Gastroesophageal sphincter (tissue), 4 donors: ENCODE data around the gene FBH1. TPM values are rescaled to one million over a fixed set of nuclear protein-coding genes. Genes with fewer than 3 reads are reported as not detected.

Experiments
- ATAC-seq: fragments of 150-250 bp; one replicate; pipeline ENCODE4 v1.9.1; 2016; ENCODE audit warnings: mild to moderate bottlenecking, moderate library complexity
- H3K27ac ChIP-seq, 4 donors: fragments of 200-600 bp; sonication (generic) in 3 of 4; 1 replicate in 3 of 4; 2 replicates in 1 of 4; pipeline ENCODE4 v1.5.1; 2016 to 2019
- H3K27me3 ChIP-seq: fragments of 200-600 bp; sonication (generic); one replicate; pipeline ENCODE4 v1.5.1; 2019
- H3K36me3 ChIP-seq, 2 donors: fragments of 200-600 bp; sonication (generic); one replicate each; pipeline ENCODE4 v1.5.1; 2019; ENCODE audit warnings: control low read depth in 1 of 2
- H3K4me1 ChIP-seq, 3 donors: fragments of 200-600 bp; sonication (generic); 1 replicate in 2 of 3; 2 replicates in 1 of 3; pipeline ENCODE4 v1.5.1; 2016 to 2019; ENCODE audit warnings: control low read depth in 2 of 3
- H3K4me3 ChIP-seq, 2 donors: fragments of 200-600 bp; sonication (generic); one replicate each; pipeline ENCODE4 v1.5.1; 2019; ENCODE audit warnings: mild to moderate bottlenecking in 1 of 2, moderate library complexity in 1 of 2
- H3K9me3 ChIP-seq, 3 donors: fragments of 200-600 bp; sonication (generic); one replicate each; pipeline ENCODE4 v1.5.1; 2017 to 2019; ENCODE audit warnings: control low read depth in 2 of 3
- EP300 ChIP-seq: sonication (generic); formaldehyde crosslinking; IDR thresholded peaks from one replicate; pipeline ENCODE4 v1.6.1; 2017; ENCODE audit warnings: antibody characterized with exemption, mild to moderate bottlenecking
- POLR2A ChIP-seq, 2 donors: fragments of 450-650 bp; IDR thresholded peaks; one replicate each; pipeline ENCODE4 v1.6.1; 2017; ENCODE audit warnings: antibody characterized with exemption in 2 of 2, mild to moderate bottlenecking in 2 of 2, moderate library complexity in 1 of 2
- POLR2AphosphoS5 ChIP-seq: sonication (generic); formaldehyde crosslinking; IDR thresholded peaks from one replicate; pipeline ENCODE4 v1.6.1; 2017; ENCODE audit warnings: antibody characterized with exemption
- WGBS, 2 donors: methylation state at CpG; one replicate each; pipeline ENCODE4 v1.1.5; 2018; ENCODE audit warnings: low coverage in 1 of 2; 5-methylcytosine and 5-hydroxymethylcytosine counted together
- total RNA-seq, 4 donors: library from RNA; depleted of rRNA; stranded (reverse); fragments of >200 nt; gene quantifications; one replicate each; pipeline ENCODE4 v1.1.0, GENCODE V29; 2016
- TF ChIP-seq, protein P1 (sequence below), 4 experiments: fragments of 200-600 bp in 2 of 4; fragments of 450-650 bp in 2 of 4; sonication (generic) in 1 of 4; IDR thresholded peaks; one replicate each; pipeline ENCODE4 v1.5.1; 2017 to 2019; ENCODE audit warnings: antibody characterized with exemption in 4 of 4, mild to moderate bottlenecking in 2 of 4, moderate library complexity in 2 of 4

The FBH1 gene
- total RNA-seq, 4 donors from 2014 or later = 76.2 to 108 (median 98.5) TPM

DNA sequence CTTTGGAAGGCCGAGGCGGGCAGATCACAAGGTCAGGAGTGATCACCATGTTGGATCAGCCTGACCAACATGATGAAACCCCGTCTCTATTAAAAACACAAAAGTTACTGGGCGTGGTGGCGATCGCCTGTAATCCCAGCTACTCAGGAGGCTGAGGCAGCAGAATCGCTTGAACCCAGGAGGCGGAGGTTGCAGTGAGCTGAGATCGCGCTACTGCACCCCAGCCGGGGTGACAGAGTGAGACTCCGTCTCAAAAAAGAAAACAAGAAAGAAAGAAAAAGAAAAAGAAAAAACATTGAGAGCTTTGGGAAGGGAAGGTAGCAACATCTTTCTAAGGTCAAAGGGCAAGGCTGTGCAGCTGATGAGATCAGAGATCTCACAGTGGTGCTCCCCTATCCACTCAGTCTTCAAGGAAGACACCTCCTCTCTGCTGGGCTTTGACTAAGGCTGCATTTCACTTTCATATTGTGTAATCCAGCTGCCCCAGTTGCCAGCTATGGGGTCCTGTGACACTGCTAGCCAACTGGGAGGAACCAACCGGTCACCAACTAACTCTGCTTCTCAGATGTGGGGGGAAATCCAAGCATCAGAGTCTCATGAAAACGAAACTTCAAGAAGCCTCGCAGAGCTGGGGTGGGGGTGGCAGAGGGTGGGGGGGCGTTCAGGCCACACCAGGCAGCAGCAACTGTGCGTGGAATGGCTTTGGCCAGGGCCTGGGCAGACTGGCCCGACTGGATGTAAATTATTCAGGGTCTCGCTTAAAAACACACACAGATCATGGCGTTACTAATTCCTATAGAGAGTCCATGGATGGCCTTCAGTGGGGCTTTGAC lies 85.8 kb downstream of the FBH1 start:
- Histone ChIP-seq H3K9me3 (no peaks in the 10 kb centered on the region), H3K36me3 (no peaks in the 10 kb centered on the region), H3K27ac (peak overlapping the region in 3 of 4 donors; percentile 83 to 94 (median 87)), H3K27me3 (peaks cover 20% of the 10 kb centered on the region), H3K4me3 (peak overlapping the region; percentile 49 to 87), H3K4me1 (peaks cover 0 to 37% (median 4%) of the 10 kb centered on the region in 3 donors)
- 77 to 83% methylated on average over 6 to 18 of the region's 20 CpGs for WGBS, 2 donors
- TF ChIP-seq, protein P1, sequence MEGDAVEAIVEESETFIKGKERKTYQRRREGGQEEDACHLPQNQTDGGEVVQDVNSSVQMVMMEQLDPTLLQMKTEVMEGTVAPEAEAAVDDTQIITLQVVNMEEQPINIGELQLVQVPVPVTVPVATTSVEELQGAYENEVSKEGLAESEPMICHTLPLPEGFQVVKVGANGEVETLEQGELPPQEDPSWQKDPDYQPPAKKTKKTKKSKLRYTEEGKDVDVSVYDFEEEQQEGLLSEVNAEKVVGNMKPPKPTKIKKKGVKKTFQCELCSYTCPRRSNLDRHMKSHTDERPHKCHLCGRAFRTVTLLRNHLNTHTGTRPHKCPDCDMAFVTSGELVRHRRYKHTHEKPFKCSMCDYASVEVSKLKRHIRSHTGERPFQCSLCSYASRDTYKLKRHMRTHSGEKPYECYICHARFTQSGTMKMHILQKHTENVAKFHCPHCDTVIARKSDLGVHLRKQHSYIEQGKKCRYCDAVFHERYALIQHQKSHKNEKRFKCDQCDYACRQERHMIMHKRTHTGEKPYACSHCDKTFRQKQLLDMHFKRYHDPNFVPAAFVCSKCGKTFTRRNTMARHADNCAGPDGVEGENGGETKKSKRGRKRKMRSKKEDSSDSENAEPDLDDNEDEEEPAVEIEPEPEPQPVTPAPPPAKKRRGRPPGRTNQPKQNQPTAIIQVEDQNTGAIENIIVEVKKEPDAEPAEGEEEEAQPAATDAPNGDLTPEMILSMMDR (IDR thresholded peaks at IDR 0.05) = no peak
- no peak for TF ChIP-seq POLR2AphosphoS5
- peak; percentile 66 for ATAC-seq

DNA sequence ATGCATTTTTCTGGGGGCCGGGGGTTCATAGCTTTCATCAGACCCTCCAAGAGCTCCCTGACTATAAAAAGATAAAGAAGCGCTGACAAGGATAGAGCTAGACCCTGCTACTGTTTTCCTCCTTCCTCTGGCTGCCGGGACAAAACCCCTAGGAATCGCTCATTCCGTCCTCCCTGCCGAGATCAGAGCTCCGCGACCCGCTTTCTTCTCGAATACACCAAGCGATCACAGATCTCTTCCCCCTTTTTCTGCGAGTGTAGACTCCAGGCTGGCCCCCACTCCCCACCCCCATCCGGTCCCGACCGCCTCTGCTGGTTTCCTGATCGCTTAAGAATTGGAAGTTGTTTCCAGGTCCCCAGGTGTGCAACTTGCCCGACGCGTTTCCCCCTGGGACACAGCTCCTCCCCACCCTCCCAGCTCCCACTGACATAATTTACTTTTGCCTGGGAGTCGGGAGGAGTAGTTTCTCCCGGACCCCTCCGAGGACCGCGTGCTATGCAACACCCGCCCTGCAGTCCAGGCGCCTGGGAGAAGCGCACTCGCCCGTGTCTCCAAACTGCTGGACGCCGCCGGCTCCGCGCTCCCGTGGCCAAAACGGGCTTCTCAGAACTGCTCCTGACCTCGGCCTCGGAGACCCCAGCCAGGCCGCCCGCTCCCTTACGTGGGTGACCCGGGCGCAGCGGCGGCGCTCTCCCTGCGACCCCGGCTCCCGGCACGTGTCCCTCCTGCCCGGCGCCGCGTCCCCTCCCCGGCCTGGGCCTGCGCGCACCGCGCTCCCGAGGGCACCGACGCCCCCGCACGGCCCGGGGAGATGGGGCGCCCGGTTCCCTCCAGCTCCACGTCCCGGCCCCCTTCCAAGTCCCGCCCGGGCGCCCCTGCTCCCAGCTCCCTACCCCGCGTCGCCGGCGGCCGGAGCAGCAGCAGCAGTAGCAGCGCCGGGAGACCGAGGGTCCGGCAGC lies 86.7 kb downstream of the FBH1 start:
- ATAC-seq = peak; percentile 46
- no peak for TF ChIP-seq POLR2A (IDR thresholded peaks at IDR 0.05)
- TF ChIP-seq, protein P1 (IDR thresholded peaks at IDR 0.05) = no peak
- no peak for TF ChIP-seq EP300
- TF ChIP-seq POLR2AphosphoS5 = no peak
- Histone ChIP-seq H3K36me3 (no peaks in the 10 kb centered on the region), H3K27ac (peak overlapping the region; percentile 15 to 94 (median 85)), H3K4me1 (peaks cover 0 to 37% (median 4%) of the 10 kb centered on the region in 3 donors), H3K9me3 (no peaks in the 10 kb centered on the region), H3K4me3 (peak overlapping the region; percentile 49 to 87), H3K27me3 (peaks cover 20% of the 10 kb centered on the region)
- WGBS, 2 donors = 7 to 49% methylated on average over 2 to 19 of the region's 82 CpGs

DNA sequence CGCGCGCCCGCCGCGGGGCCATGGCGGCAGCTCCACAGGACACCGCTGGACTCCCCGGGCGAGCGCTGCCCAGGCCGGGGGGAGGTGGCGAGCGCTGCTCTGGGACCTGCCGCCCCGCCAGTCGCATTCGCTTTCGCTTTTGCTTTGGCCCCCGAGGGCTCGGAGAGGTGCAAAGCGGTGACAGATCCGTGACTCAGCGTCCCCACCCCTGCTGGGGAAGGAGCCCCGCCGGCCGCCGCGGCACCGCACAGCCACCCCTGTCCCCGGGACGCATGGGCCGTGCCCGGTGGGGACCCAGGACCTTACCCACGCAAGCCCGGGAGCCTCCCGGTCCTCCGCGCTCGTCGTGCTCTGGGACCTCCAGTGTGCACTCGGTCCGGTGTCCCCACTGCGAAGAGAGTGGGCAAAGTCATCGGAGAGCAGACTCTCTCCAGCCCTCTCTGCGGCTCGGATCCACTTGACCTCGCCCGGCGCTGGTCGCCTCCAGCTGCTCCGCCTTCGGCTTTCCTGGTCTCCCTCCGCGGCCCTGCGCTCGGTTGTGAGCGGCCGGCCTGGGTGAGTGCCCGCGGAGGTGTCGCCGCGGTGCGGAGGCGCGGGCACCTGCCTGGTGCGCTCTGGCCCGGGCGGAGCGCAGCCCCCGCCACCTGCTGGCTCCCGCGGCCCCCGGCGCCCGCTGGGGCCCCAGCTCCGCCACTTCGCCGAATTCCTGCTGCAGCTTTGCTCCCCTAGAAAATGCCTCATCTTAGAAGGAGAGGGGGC lies 87.6 kb downstream of the FBH1 start, which contains the start of gene IL15RA:
Gene IL15RA, minus strand, starts transcription at position 73 of the 759 bp plus-strand sequence. Its CDS starts 51 bp downstream, at position 22.
- TF ChIP-seq, protein P1 (IDR thresholded peaks at IDR 0.05) = peak in 3 of 4 experiments; percentile 3 to 54 (median 12)
- TF ChIP-seq POLR2A (IDR thresholded peaks at IDR 0.05) (peak; percentile 41 to 43), POLR2AphosphoS5 (no peak), EP300 (no peak)
- ATAC-seq = peak; percentile 82
- Histone ChIP-seq H3K27ac (peak within 1 kb of the TSS; percentile 15 to 94 (median 85)), H3K4me1 (peaks cover 0 to 37% (median 4%) of the 10 kb centered on the region in 3 donors), H3K36me3 (no peaks in the 10 kb centered on the region), H3K27me3 (peaks cover 20% of the 10 kb centered on the region), H3K4me3 (peak within 1 kb of the TSS; percentile 49 to 87), H3K9me3 (no peaks in the 10 kb centered on the region)
- no CpG with 5 or more reads among the region's 80 CpGs for WGBS, 2 donors

DNA sequence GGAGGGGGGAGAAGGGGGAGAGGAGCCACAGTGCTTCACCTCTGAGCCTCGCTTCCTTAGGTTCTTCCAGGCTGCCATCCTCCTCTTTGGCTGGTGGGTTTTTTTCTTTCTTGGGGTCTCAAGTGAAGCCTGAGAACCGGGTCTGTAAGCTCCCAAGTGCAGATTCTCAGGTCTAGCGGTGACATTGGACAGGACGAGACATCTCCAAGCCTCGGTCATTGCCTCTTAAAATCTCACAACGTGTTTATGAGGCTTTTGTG lies 88.1 kb downstream of the FBH1 start:
- H3K36me3 ChIP-seq = no peaks in the 10 kb centered on the region
- 24 to 37% methylated on average over 3 to 5 of the region's 6 CpGs for WGBS, 2 donors
- H3K4me1 ChIP-seq = peaks cover 0 to 37% (median 4%) of the 10 kb centered on the region in 3 donors
- H3K9me3 ChIP-seq = no peaks in the 10 kb centered on the region
- H3K27ac ChIP-seq = peak overlapping the region in 3 of 4 donors; percentile 83 to 94 (median 87)
- ATAC-seq = no peak
- peak overlapping the region; percentile 49 to 87 for H3K4me3 ChIP-seq
- TF ChIP-seq EP300 (no peak), POLR2A (IDR thresholded peaks at IDR 0.05) (no peak), POLR2AphosphoS5 (no peak)
- TF ChIP-seq, protein P1 (IDR thresholded peaks at IDR 0.05) = no peak
- H3K27me3 ChIP-seq = peaks cover 20% of the 10 kb centered on the region
